Astrocyte (in vitro differentiated cells and primary cell): ENCODE data around the gene PLPPR2.

ENCODE experiments used
- EZH2 ChIP-seq: IDR thresholded peaks from 2 replicates; pipeline ENCODE4 v1.6.1; 2012; ENCODE audit warnings: mild to moderate bottlenecking, low read length, inconsistent platforms; ENCODE audit not compliant: insufficient read depth
- TF ChIP-seq, protein P1 (sequence below): IDR thresholded peaks from 2 replicates; pipeline ENCODE4 v1.5.1; 2011; ENCODE audit warnings: low read depth, mild to moderate bottlenecking, inconsistent platforms, low read length, moderate library complexity; ENCODE audit not compliant: insufficient read depth

DNA sequence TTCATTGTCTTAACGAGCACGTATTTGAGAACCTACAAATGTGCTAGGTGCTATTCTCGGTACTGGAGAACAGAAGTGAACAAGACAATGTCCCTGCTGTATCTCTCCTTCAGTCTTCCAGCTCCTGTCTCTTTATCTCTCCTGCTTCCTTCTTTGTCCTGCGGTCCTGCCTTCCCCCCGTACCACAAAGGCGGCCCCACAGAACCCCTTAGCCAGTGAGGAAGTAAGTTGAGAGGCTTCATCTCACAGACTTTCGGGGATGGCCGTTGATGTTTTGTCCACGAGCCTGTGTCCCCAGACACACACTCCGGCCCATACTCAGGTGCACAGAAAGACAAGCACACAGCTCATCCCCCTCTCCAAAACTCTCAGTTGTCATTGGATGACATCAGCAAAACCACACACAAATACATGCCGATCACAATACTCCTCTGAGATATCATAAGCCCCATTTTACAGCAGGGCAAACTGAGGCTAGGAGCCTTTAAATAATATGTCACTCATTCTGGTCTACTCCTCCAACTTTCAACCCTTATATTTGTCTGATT, 18.7 kb downstream of the PLPPR2 start:
- TF ChIP-seq, protein P1, sequence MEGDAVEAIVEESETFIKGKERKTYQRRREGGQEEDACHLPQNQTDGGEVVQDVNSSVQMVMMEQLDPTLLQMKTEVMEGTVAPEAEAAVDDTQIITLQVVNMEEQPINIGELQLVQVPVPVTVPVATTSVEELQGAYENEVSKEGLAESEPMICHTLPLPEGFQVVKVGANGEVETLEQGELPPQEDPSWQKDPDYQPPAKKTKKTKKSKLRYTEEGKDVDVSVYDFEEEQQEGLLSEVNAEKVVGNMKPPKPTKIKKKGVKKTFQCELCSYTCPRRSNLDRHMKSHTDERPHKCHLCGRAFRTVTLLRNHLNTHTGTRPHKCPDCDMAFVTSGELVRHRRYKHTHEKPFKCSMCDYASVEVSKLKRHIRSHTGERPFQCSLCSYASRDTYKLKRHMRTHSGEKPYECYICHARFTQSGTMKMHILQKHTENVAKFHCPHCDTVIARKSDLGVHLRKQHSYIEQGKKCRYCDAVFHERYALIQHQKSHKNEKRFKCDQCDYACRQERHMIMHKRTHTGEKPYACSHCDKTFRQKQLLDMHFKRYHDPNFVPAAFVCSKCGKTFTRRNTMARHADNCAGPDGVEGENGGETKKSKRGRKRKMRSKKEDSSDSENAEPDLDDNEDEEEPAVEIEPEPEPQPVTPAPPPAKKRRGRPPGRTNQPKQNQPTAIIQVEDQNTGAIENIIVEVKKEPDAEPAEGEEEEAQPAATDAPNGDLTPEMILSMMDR, result no peak
- no peak for TF ChIP-seq EZH2
